Heart left ventricle (tissue), 16 donors: ENCODE data around the gene TNS1. TPM values are rescaled to one million over a fixed set of nuclear protein-coding genes. Genes with fewer than 3 reads are reported as not detected.

Experiments used
- ATAC-seq, 4 donors: fragments of 200-7000 bp; cut with Tn5 transposase; one replicate each; pipeline ENCODE4 v1.9.1; 2020 to 2022; ENCODE audit warnings: moderate library complexity in 4 of 4, mild to moderate bottlenecking in 3 of 4, moderate number of reproducible peaks in 1 of 4
- DNase-seq, 5 donors: peaks; one replicate each; pipeline ENCODE4 v3.0.0-alpha.2; 2020
- H3K27ac ChIP-seq, 12 donors: fragments of 200-600 bp; sonication (generic) in 4 of 12; one replicate each; pipeline versions ENCODE4 v1.5.0 to v1.8.0; 2016 to 2022; ENCODE audit warnings: mild to moderate bottlenecking in 2 of 12
- H3K27me3 ChIP-seq, 9 donors: fragments of 200-600 bp; sonication (generic) in 2 of 9; one replicate each; pipeline versions ENCODE4 v1.5.1 to v1.8.0; 2016 to 2022; ENCODE audit warnings: mild to moderate bottlenecking in 3 of 9
- H3K36me3 ChIP-seq, 9 donors: fragments of 200-600 bp; sonication (generic) in 2 of 9; one replicate each; pipeline versions ENCODE4 v1.5.0 to v1.8.0; 2018 to 2022; ENCODE audit warnings: mild to moderate bottlenecking in 2 of 9
- H3K4me1 ChIP-seq, 12 donors: fragments of 200-600 bp; sonication (generic) in 4 of 12; one replicate each; pipeline versions ENCODE4 v1.5.0 to v1.8.0; 2016 to 2022; ENCODE audit warnings: mild to moderate bottlenecking in 3 of 12
- H3K4me3 ChIP-seq, 12 donors: fragments of 200-600 bp; sonication (generic) in 4 of 12; one replicate each; pipeline versions ENCODE4 v1.5.0 to v1.8.0; 2017 to 2022; ENCODE audit warnings: mild to moderate bottlenecking in 9 of 12, moderate library complexity in 4 of 12
- H3K9me3 ChIP-seq, 12 donors: fragments of 200-600 bp; sonication (generic) in 4 of 12; one replicate each; pipeline versions ENCODE4 v1.5.0 to v1.8.0; 2016 to 2022; ENCODE audit warnings: mild to moderate bottlenecking in 1 of 12
- POLR2A ChIP-seq, 2 donors: fragments of 450-650 bp; IDR thresholded peaks; one replicate each; pipeline ENCODE4 v1.6.1; 2017; ENCODE audit warnings: antibody characterized with exemption in 2 of 2, mild to moderate bottlenecking in 2 of 2, moderate library complexity in 2 of 2
- WGBS, 4 donors: extraction: QIAGEN DNeasy Blood & Tissue Kit in 2 of 4; methylation state at CpG; one replicate each; pipeline versions ENCODE4 v1.1.5 to v1.1.7; 2013 to 2018; 5-methylcytosine and 5-hydroxymethylcytosine counted together
- intact Hi-C, 10 donors: fragments of 100-400 bp; cut with DNase I; formaldehyde crosslinking; loops; one replicate each; pipeline versions ENCODE4 v1.11.1 to v1.14.2; 2022
- polyA plus RNA-seq, 2 donors: library from polyadenylated mRNA; stranded (reverse); fragments of 200-250 nt; gene quantifications; one replicate each; pipeline ENCODE4 v1.2.3, GENCODE V29; 2013
- total RNA-seq, 9 donors: library from RNA; depleted of rRNA in 2 of 9; stranded (reverse); fragments of >200 nt in 2 of 9; fragmentation: NEBNext Ultra II Directional in 3 of 9; extraction: Animal tissue kit (Norgen Biotek cat#: 25700) in 3 of 9; gene quantifications; one replicate each; pipeline versions ENCODE4 v1.1.0 to v1.2.4, GENCODE V29; 2016 to 2023
- TF ChIP-seq, protein P1 (sequence below), 12 donors: fragments of 200-600 bp; sonication (generic) in 4 of 12; IDR thresholded peaks; one replicate each; pipeline versions ENCODE4 v1.5.0 to v1.8.0; 2018 to 2022; ENCODE audit warnings: antibody characterized with exemption in 12 of 12, mild to moderate bottlenecking in 5 of 12
- donor health status: ischemic (EF 13 %, LVEDD 7.1; RV severe dilation, severe dysfunction).
- donor health status: healthy with polysubstance abuse.
- donor health status: DM: no; HTN: yes; CAD: no.
- donor health status: DM: no; HTN: no; CAD: no.
- donor health status: ischemic (EF 25% LVEDD 6.9; RV normal size, moderate dysfunction).
- donor health status: ischemic (EF 25% LVEDD 5.7; RV mildly dilated, moderate dysfunction).
- donor health status: healthy.
- donor health status: DM: yes; HTN: yes; CAD: no.
- donor health status: ischemic (EF 35%, LVEDD 5.7; RV mildly dilated, moderate dysfunction).
- donor health status: nonischemic (EF 11% LVEDD 7.7; RV severe dilation, severe dysfunction).
- donor health status: DM: yes; HTN: yes; CAD: no.
- donor health status: PGD.
- donor health status: ischemic (EF 29% LVEDD 5.4; RV normal size, mild dysfunction).
- donor health status: nonischemic (EF 23%, LVEDD 6.1; RV moderate dilation, normal function).

TNS1 gene
- total and polyA plus RNA-seq, 11 donors = 243 to 899 (median 669) TPM

DNA sequence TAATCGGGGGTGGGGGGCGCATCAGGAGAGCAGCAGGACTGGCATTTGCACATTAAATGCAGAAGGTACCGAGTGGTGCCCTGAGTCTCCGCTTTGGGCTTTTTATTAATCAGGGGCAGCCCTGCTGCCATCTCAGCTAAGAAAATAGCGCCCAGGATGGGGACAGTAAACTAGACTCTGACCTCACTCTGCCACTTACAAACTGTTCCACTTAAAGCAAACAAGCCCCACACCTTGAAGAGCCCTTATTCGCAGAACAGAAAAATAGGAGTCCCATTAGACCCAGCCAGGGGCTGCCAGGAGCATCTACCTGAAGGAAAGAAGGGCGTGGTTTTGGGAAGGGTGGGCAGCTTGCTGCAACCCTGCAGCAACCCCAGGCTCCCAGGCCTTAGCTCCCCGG is 165.3 kb downstream of the TNS1 start:
- peak in 2 of 5 donors; percentile 23 to 37 for DNase-seq
- 69 to 76% (median 70%) methylated on average over 6 to 8 of the region's 8 CpGs for WGBS, 4 donors
- intact Hi-C loops = loop anchor here in 2 of 10 donors (2.0 kb wide), 1 partner anchor 19 kb away; no protein-coding TSS in a partner anchor
- TF ChIP-seq, protein P1, sequence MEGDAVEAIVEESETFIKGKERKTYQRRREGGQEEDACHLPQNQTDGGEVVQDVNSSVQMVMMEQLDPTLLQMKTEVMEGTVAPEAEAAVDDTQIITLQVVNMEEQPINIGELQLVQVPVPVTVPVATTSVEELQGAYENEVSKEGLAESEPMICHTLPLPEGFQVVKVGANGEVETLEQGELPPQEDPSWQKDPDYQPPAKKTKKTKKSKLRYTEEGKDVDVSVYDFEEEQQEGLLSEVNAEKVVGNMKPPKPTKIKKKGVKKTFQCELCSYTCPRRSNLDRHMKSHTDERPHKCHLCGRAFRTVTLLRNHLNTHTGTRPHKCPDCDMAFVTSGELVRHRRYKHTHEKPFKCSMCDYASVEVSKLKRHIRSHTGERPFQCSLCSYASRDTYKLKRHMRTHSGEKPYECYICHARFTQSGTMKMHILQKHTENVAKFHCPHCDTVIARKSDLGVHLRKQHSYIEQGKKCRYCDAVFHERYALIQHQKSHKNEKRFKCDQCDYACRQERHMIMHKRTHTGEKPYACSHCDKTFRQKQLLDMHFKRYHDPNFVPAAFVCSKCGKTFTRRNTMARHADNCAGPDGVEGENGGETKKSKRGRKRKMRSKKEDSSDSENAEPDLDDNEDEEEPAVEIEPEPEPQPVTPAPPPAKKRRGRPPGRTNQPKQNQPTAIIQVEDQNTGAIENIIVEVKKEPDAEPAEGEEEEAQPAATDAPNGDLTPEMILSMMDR (IDR thresholded peaks at IDR 0.05) = no peak
- no peak for TF ChIP-seq POLR2A (IDR thresholded peaks at IDR 0.05)
- no peak for ATAC-seq
- Histone ChIP-seq H3K27ac (peak overlapping the region; percentile 74 to 96 (median 88)), H3K36me3 (peaks cover 2 to 74% (median 61%) of the 10 kb centered on the region in 9 donors), H3K27me3 (no peaks in the 10 kb centered on the region), H3K4me1 (peaks cover 24 to 100% (median 98%) of the 10 kb centered on the region in 12 donors), H3K4me3 (no peak overlapping the region), H3K9me3 (no peaks in the 10 kb centered on the region)

DNA sequence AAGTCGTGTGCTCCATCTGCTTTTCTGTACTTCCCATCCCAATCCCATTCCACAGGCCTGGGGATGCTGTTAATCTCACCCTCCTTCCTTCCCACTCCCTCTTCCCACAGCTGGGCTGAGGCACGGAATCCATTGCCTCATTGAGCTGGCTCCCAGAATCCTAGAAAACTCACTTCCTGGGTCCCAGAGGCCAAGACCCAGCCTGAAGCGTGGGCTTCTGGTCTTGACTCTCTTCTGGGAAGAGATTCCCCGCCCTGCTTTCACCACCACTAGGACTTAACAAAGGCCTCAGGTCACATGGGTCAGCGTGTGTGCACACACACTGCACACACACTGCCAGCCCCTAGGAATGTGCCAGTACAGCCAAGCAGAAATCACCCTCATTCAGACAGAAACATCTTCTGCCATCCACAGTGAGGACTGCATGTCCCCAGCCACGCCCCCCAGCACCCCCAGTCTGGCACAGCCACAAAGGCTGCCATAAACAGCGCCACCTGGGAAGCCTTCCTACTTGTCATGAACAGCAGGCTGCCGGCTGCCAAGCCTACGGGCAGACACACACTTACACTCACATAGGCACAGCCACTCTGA is 165.8 kb downstream of the TNS1 start:
- intact Hi-C loops = loop anchor here in 2 of 10 donors (2.0 kb wide), 1 partner anchor 20 kb away; no protein-coding TSS in a partner anchor
- H3K27ac ChIP-seq = peak overlapping the region; percentile 74 to 96 (median 88)

DNA sequence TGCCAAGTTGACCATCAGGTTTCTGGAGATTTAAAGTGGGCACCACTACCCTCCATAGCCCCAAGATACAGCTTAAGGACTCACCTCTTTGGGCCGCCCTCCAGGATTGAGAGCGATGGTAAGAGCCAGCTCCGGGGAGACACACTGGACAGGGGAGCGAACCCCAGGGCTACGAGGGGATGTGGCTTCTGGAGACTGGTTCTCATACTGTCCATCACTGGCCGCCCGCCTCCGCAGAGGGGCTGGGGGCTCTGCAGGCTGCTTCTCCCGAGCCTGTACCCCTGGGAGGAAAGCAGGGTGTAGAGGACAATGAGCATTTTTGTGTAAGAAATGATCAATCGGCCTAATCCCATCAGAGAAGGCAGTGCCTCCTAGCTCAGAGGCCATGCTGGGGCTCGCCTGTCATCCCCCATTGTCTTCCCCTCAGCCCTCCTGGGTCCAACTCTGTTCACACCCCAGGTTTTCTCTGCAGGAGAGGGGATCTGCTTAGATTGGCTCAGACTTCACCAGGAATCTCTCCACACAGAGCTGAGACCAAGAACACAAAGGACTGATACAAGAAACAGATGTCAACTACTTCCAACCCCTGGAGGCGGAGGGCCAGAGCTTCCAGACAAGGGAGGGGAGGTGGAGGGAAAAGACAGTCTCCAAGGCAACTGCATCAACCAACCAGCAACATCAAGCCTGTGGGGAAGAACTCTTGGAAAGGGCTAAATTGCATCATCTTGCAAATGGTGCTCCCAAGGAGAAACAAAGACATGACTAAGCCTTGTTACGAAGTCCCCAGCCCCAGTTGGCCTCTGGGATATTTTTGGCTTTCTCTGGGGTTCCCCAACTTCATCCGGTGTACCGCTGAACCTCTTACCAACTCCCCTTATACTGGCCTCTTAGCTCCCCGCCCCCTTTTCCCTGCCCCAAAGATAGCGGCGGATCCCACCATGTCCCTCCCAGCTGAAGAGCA is 166.6 kb downstream of the TNS1 start:
- Histone ChIP-seq H3K4me1 (peaks cover 17 to 100% (median 91%) of the 10 kb centered on the region in 12 donors), H3K36me3 (peaks cover 2 to 74% (median 62%) of the 10 kb centered on the region in 9 donors)

More for the DNA sequence above, 165.8 kb downstream of the TNS1 start:
- TF ChIP-seq POLR2A (IDR thresholded peaks at IDR 0.05) = no peak
- TF ChIP-seq, protein P1 (IDR thresholded peaks at IDR 0.05) = peak in 11 of 12 donors; percentile 7 to 55 (median 38)
- no peak overlapping the region for H3K4me3 ChIP-seq
- H3K27me3 ChIP-seq = no peaks in the 10 kb centered on the region
- ATAC-seq = peak; percentile 59 to 64 (median 62)
- H3K4me1 ChIP-seq = peaks cover 22 to 100% (median 97%) of the 10 kb centered on the region in 12 donors
- WGBS, 4 donors = 12 to 21% (median 20%) methylated on average over 9 of the region's 9 CpGs
- peak; percentile 83 to 93 (median 85) for DNase-seq
- peaks cover 2 to 74% (median 62%) of the 10 kb centered on the region in 9 donors for H3K36me3 ChIP-seq
- no peaks in the 10 kb centered on the region for H3K9me3 ChIP-seq

More for the DNA sequence above, 166.6 kb downstream of the TNS1 start:
- intact Hi-C loops = loop anchor here in 2 of 10 donors (2.0 kb wide), 1 partner anchor 21 kb away; no protein-coding TSS in a partner anchor
- peak overlapping the region; percentile 74 to 96 (median 88) for H3K27ac ChIP-seq
- 48 to 62% (median 54%) methylated on average over 13 to 18 of the region's 18 CpGs for WGBS, 4 donors
- no peaks in the 10 kb centered on the region for H3K27me3 ChIP-seq
- peak; percentile 1 to 70 (median 48) for ATAC-seq
- H3K4me3 ChIP-seq = no peak overlapping the region
- H3K9me3 ChIP-seq = no peaks in the 10 kb centered on the region
- TF ChIP-seq POLR2A (IDR thresholded peaks at IDR 0.05) = no peak
- TF ChIP-seq, protein P1 (IDR thresholded peaks at IDR 0.05) = no peak
- peak; percentile 79 to 89 (median 88) for DNase-seq
